ENCODE results near the gene SHISA7.

GRCh38 chr19:55488986-55489710 is 46.0 kb upstream of the SHISA7 start:
- TF ChIP-seq POLR2AphosphoS5 (IDR thresholded peaks at IDR 0.05; ENCODE audit: insufficient read depth in 1 of 2, low read depth in 1 of 2) = peak in 1 of 2 donors; percentile 18
- TF ChIP-seq POLR2A (IDR thresholded peaks at IDR 0.05) = no peak
- no peak for TF ChIP-seq CTCF (IDR thresholded peaks at IDR 0.05)
